IPS-18a (cell line): ENCODE data around the gene CDC45.

Source experiments
- H3K27ac ChIP-seq: one replicate; pipeline ENCODE4 v1.5.1; 2013; ENCODE audit warnings: low read length
- H3K27me3 ChIP-seq: one replicate; pipeline ENCODE4 v1.6.1; 2013; ENCODE audit warnings: mild to moderate bottlenecking, low read length; ENCODE audit not compliant: control insufficient read depth, insufficient read depth
- H3K36me3 ChIP-seq: one replicate; pipeline ENCODE4 v1.6.1; 2013; ENCODE audit warnings: low read depth, low read length; ENCODE audit not compliant: control insufficient read depth
- H3K4me1 ChIP-seq: one replicate; pipeline ENCODE4 v1.6.1; 2013; ENCODE audit warnings: low read depth, low read length; ENCODE audit not compliant: control insufficient read depth
- H3K4me3 ChIP-seq: one replicate; pipeline ENCODE4 v1.5.1; 2013; ENCODE audit warnings: low read length
- H3K9ac ChIP-seq: one replicate; pipeline ENCODE4 v1.6.1; 2013; ENCODE audit warnings: mild to moderate bottlenecking, low read length, moderate library complexity
- H3K9me3 ChIP-seq: one replicate; pipeline ENCODE4 v1.6.1; 2013; ENCODE audit warnings: low read depth, low read length; ENCODE audit not compliant: control insufficient read depth

Gene CDC45

GRCh38 chr22:19522881-19523239 is 43.1 kb downstream of the CDC45 start:
- Histone ChIP-seq H3K27ac (no peak overlapping the region), H3K4me3 (peak overlapping the region; percentile 57), H3K9ac (no peak overlapping the region), H3K27me3 (peaks cover 47% of the 10 kb centered on the region), H3K4me1 (peaks cover 6% of the 10 kb centered on the region), H3K36me3 (no peaks in the 10 kb centered on the region), H3K9me3 (no peaks in the 10 kb centered on the region)

- Histone ChIP-seq H3K27ac (no peak overlapping the region), H3K4me1 (peaks cover 6% of the 10 kb centered on the region), H3K4me3 (peak overlapping the region; percentile 57), H3K27me3 (peaks cover 47% of the 10 kb centered on the region), H3K9ac (no peak overlapping the region), H3K9me3 (no peaks in the 10 kb centered on the region), H3K36me3 (no peaks in the 10 kb centered on the region)
These were observed 43.8 kb downstream of the CDC45 start for GRCh38 chr22:19523240-19524169.

GRCh38 chr22:19524170-19525115 is 44.7 kb downstream of the CDC45 start, which contains the start of gene CLDN5:
Gene CLDN5 (minus strand): TSS chr22:19524410. CDS start chr22:19524255, 155 bp downstream.
- no peaks in the 10 kb centered on the region for H3K9me3 ChIP-seq
- H3K27ac ChIP-seq: no peak within 1 kb of the TSS
- no peak within 1 kb of the TSS for H3K9ac ChIP-seq
- H3K4me1 ChIP-seq: peaks cover 6% of the 10 kb centered on the region
- peaks cover 47% of the 10 kb centered on the region for H3K27me3 ChIP-seq
- no peaks in the 10 kb centered on the region for H3K36me3 ChIP-seq
- peak within 1 kb of the TSS; percentile 57 for H3K4me3 ChIP-seq

- no peaks in the 10 kb centered on the region for H3K36me3 ChIP-seq
- peaks cover 47% of the 10 kb centered on the region for H3K27me3 ChIP-seq
- H3K9me3 ChIP-seq: no peaks in the 10 kb centered on the region
- H3K4me1 ChIP-seq: peaks cover 6% of the 10 kb centered on the region
- H3K9ac ChIP-seq: no peak overlapping the region
- H3K4me3 ChIP-seq: peak overlapping the region; percentile 57
- H3K27ac ChIP-seq: no peak overlapping the region
These were observed 45.5 kb downstream of the CDC45 start for GRCh38 chr22:19525116-19525660.

- peaks cover 47% of the 10 kb centered on the region for H3K27me3 ChIP-seq
- no peaks in the 10 kb centered on the region for H3K9me3 ChIP-seq
- H3K4me1 ChIP-seq: peaks cover 6% of the 10 kb centered on the region
- no peaks in the 10 kb centered on the region for H3K36me3 ChIP-seq
- no peak overlapping the region for H3K9ac ChIP-seq
- H3K27ac ChIP-seq: no peak overlapping the region
- H3K4me3 ChIP-seq: no peak overlapping the region
These were observed 45.9 kb downstream of the CDC45 start for GRCh38 chr22:19525666-19526065.

- Histone ChIP-seq H3K27me3 (peaks cover 47% of the 10 kb centered on the region), H3K27ac (no peak overlapping the region), H3K9me3 (no peaks in the 10 kb centered on the region), H3K4me1 (peaks cover 6% of the 10 kb centered on the region), H3K9ac (no peak overlapping the region), H3K4me3 (no peak overlapping the region), H3K36me3 (no peaks in the 10 kb centered on the region)
These were observed 46.5 kb downstream of the CDC45 start for GRCh38 chr22:19526076-19526701.

GRCh38 chr22:19526702-19527111 is 47.0 kb downstream of the CDC45 start:
- no peak overlapping the region for H3K4me3 ChIP-seq
- H3K4me1 ChIP-seq: peaks cover 6% of the 10 kb centered on the region
- H3K27ac ChIP-seq: no peak overlapping the region
- no peaks in the 10 kb centered on the region for H3K36me3 ChIP-seq
- no peaks in the 10 kb centered on the region for H3K9me3 ChIP-seq
- no peak overlapping the region for H3K9ac ChIP-seq
- peaks cover 45% of the 10 kb centered on the region for H3K27me3 ChIP-seq

- Histone ChIP-seq H3K4me3 (no peak overlapping the region), H3K27ac (no peak overlapping the region), H3K36me3 (no peaks in the 10 kb centered on the region), H3K27me3 (peaks cover 38% of the 10 kb centered on the region), H3K9ac (no peak overlapping the region), H3K4me1 (peaks cover 6% of the 10 kb centered on the region), H3K9me3 (no peaks in the 10 kb centered on the region)
These were observed 47.6 kb downstream of the CDC45 start for GRCh38 chr22:19527321-19527721.

- no peak overlapping the region for H3K4me3 ChIP-seq
These were observed 48.2 kb downstream of the CDC45 start for GRCh38 chr22:19527861-19528417.

GRCh38 chr22:19529811-19530210 is 50.1 kb downstream of the CDC45 start:
- no peaks in the 10 kb centered on the region for H3K4me1 ChIP-seq
- no peaks in the 10 kb centered on the region for H3K36me3 ChIP-seq
- no peak overlapping the region for H3K4me3 ChIP-seq
- no peak overlapping the region for H3K27ac ChIP-seq
- no peaks in the 10 kb centered on the region for H3K9me3 ChIP-seq
- H3K27me3 ChIP-seq: peaks cover 13% of the 10 kb centered on the region
- no peak overlapping the region for H3K9ac ChIP-seq

More at GRCh38 chr22:19527861-19528417, 48.2 kb downstream of the CDC45 start:
- Histone ChIP-seq H3K27ac (no peak overlapping the region), H3K9me3 (no peaks in the 10 kb centered on the region), H3K27me3 (peaks cover 32% of the 10 kb centered on the region), H3K9ac (no peak overlapping the region), H3K4me1 (peaks cover 2% of the 10 kb centered on the region), H3K36me3 (no peaks in the 10 kb centered on the region)
